ENCODE results near the gene TBCA. TPM values are rescaled to one million over a fixed set of nuclear protein-coding genes. Genes with fewer than 3 reads are reported as not detected.

TBCA gene
- total and polyA plus RNA-seq, 9 of the 15 experiments (the other 6 are each of a cell fraction or from before 2014, with no cell fraction given) = 164 to 661 (median 334) TPM

- TF ChIP-seq ZBTB49 (CRISPR knock-in tag; IDR thresholded peaks at IDR 0.05; ENCODE audit: borderline replicate concordance) (no peak), ZNF766 (CRISPR knock-in tag; conservative IDR thresholded peaks at IDR 0.05) (no peak), PHTF2 (CRISPR knock-in tag; IDR thresholded peaks at IDR 0.05) (no peak), MCM2 (IDR thresholded peaks at IDR 0.05; ENCODE audit: low read depth) (no peak)
These were observed 92.9 kb downstream of the TBCA start (continued) for GRCh38 chr5:77683171-77683732.

- Histone ChIP-seq H4K20me1 (replicated peaks; ENCODE audit: control insufficient read depth, insufficient read depth, low read length) (no peaks in the 10 kb centered on the region), H3K9ac (ENCODE audit: insufficient read depth in 1 of 2, low read depth in 2 of 2, low read length in 2 of 2) (no peak overlapping the region), H3K36me3 (ENCODE audit: control insufficient read depth, insufficient read depth, low read length) (no peaks in the 10 kb centered on the region), H3K79me2 (ENCODE audit: control insufficient read depth, insufficient read depth, low read length) (no peaks in the 10 kb centered on the region), H3K9me3 (replicated peaks; ENCODE audit: control insufficient read depth, insufficient read depth, low read depth, low read length) (no peaks in the 10 kb centered on the region), H2AFZ (ENCODE audit: low read depth, low read length) (no peak overlapping the region), H3K4me3 (no peak overlapping the region), H3K4me1 (replicated peaks in 1 of 2; ENCODE audit: control insufficient read depth in 2 of 2, insufficient read depth in 2 of 2, low read length in 2 of 2) (no peaks in the 10 kb centered on the region), H3K9me1 (ENCODE audit: control insufficient read depth, insufficient read depth, low read length) (no peaks in the 10 kb centered on the region), H3K27ac (ENCODE audit: extremely low read depth, low read depth, low read length) (no peak overlapping the region), H3K4me2 (ENCODE audit: insufficient read depth, low read length) (no peak overlapping the region), H3K27me3 (ENCODE audit: control insufficient read depth in 2 of 2, insufficient read depth in 2 of 2, low read length in 2 of 2) (peaks cover 28 to 41% of the 10 kb centered on the region in 2 experiments)
- ChIA-PET CTCF (ENCODE audit: low intra/inter-chr PET ratio) (no interaction called here), POLR2A (no interaction called here)
- 0% methylated on average over 3 of the region's 3 CpGs for WGBS (ENCODE audit: insufficient coverage, low coverage, missing lambda C conversion rate)
- no TSS peak for BruUV-seq (replicated peaks)
- intact Hi-C loops (cut with micrococcal nuclease) (no loop called here), in situ Hi-C loops (cut with MboI) (no loop called here)
- no peak for DNase-seq (ENCODE audit: extremely low read depth in 1 of 4, low spot score in 3 of 4)
- FAIRE-seq = no peak
- ATAC-seq = no peak
- no peak for TF ChIP-seq PATZ1 (CRISPR knock-in tag; IDR thresholded peaks at IDR 0.05; ENCODE audit: borderline replicate concordance)
- TF ChIP-seq, protein P1, sequence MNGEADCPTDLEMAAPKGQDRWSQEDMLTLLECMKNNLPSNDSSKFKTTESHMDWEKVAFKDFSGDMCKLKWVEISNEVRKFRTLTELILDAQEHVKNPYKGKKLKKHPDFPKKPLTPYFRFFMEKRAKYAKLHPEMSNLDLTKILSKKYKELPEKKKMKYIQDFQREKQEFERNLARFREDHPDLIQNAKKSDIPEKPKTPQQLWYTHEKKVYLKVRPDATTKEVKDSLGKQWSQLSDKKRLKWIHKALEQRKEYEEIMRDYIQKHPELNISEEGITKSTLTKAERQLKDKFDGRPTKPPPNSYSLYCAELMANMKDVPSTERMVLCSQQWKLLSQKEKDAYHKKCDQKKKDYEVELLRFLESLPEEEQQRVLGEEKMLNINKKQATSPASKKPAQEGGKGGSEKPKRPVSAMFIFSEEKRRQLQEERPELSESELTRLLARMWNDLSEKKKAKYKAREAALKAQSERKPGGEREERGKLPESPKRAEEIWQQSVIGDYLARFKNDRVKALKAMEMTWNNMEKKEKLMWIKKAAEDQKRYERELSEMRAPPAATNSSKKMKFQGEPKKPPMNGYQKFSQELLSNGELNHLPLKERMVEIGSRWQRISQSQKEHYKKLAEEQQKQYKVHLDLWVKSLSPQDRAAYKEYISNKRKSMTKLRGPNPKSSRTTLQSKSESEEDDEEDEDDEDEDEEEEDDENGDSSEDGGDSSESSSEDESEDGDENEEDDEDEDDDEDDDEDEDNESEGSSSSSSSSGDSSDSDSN (IDR thresholded peaks at IDR 0.05; ENCODE audit: borderline replicate concordance in 1 of 2, low read depth in 2 of 2, low read length in 2 of 2) = no peak
- TF ChIP-seq FOXA1 (IDR thresholded peaks at IDR 0.05; ENCODE audit: borderline replicate concordance) = no peak
- no peak for TF ChIP-seq CREB1 (IDR thresholded peaks at IDR 0.05)
- TF ChIP-seq CREB1 (CRISPR knock-in tag; IDR thresholded peaks at IDR 0.05) = no peak
- TF ChIP-seq SRF (CRISPR knock-in tag; IDR thresholded peaks at IDR 0.05) = no peak
- TF ChIP-seq SNAPC5 (CRISPR knock-in tag; IDR thresholded peaks at IDR 0.05) = no peak
- no peak for TF ChIP-seq NCOA1 (IDR thresholded peaks at IDR 0.05; ENCODE audit: low read depth)
- TF ChIP-seq, protein P2, sequence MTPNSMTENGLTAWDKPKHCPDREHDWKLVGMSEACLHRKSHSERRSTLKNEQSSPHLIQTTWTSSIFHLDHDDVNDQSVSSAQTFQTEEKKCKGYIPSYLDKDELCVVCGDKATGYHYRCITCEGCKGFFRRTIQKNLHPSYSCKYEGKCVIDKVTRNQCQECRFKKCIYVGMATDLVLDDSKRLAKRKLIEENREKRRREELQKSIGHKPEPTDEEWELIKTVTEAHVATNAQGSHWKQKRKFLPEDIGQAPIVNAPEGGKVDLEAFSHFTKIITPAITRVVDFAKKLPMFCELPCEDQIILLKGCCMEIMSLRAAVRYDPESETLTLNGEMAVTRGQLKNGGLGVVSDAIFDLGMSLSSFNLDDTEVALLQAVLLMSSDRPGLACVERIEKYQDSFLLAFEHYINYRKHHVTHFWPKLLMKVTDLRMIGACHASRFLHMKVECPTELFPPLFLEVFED (CRISPR knock-in tag; conservative IDR thresholded peaks at IDR 0.05) = no peak
These were observed 105.6 kb downstream of the TBCA start for GRCh38 chr5:77670526-77670925.
